ENCODE measurements around the gene CCDC57.

Gene CCDC57

GRCh38 chr17:82228278-82228841 lies 15.7 kb upstream of the CCDC57 start:
- H3K4me3 ChIP-seq: peak overlapping the region; percentile 90
- H3K27ac ChIP-seq: peak overlapping the region; percentile 40 to 92
- no peak for TF ChIP-seq CTCF (IDR thresholded peaks at IDR 0.05)
- no peak for DNase-seq (ENCODE audit: low spot score)

GRCh38 chr17:82227629-82228277 lies 15.1 kb upstream of the CCDC57 start:
- no peak for DNase-seq (ENCODE audit: low spot score)

GRCh38 chr17:82226809-82227628 lies 14.4 kb upstream of the CCDC57 start:
- TF ChIP-seq CTCF (IDR thresholded peaks at IDR 0.05): no peak
- no peak overlapping the region for H3K4me3 ChIP-seq
- DNase-seq (ENCODE audit: low spot score): no peak
- no peak overlapping the region for H3K27ac ChIP-seq

More at GRCh38 chr17:82227629-82228277, 15.1 kb upstream of the CCDC57 start:
- Histone ChIP-seq H3K4me3 (peak overlapping the region; percentile 90), H3K27ac (peak overlapping the region; percentile 40 to 92)
- TF ChIP-seq CTCF (IDR thresholded peaks at IDR 0.05): no peak

GRCh38 chr17:82226146-82226808 lies 13.6 kb upstream of the CCDC57 start:
- DNase-seq (ENCODE audit: low spot score): peak; percentile 69
- no peak overlapping the region for H3K27ac ChIP-seq
- TF ChIP-seq CTCF (IDR thresholded peaks at IDR 0.05): no peak

GRCh38 chr17:82225368-82226029 lies 12.9 kb upstream of the CCDC57 start:
- peak; percentile 71 for DNase-seq (ENCODE audit: low spot score)
- no peak overlapping the region for H3K27ac ChIP-seq
- TF ChIP-seq CTCF (IDR thresholded peaks at IDR 0.05): no peak
- H3K4me3 ChIP-seq: no peak overlapping the region

More at GRCh38 chr17:82226146-82226808, 13.6 kb upstream of the CCDC57 start:
- H3K4me3 ChIP-seq: no peak overlapping the region

GRCh38 chr17:82224666-82225065 lies 12.0 kb upstream of the CCDC57 start:
- TF ChIP-seq CTCF (IDR thresholded peaks at IDR 0.05): no peak
- no peak overlapping the region for H3K27ac ChIP-seq
- DNase-seq (ENCODE audit: low spot score): no peak
- H3K4me3 ChIP-seq: no peak overlapping the region

Data from coronary artery (tissue), 2 donors.